ENCODE data around the gene ATP6V0E1. TPM values are rescaled to one million over a fixed set of nuclear protein-coding genes. Genes with fewer than 3 reads are reported as not detected.
"Not testable (repeated sequence)": the region's sequence is repeated elsewhere in the genome, so short reads cannot be mapped to it uniquely, and the experiment has no call there.

The ATP6V0E1 gene
- polyA plus RNA-seq, 1 donor, result 82.6 TPM

GRCh38 chr5:173039188-173039587, 55.6 kb downstream of the ATP6V0E1 start:
- DNase-seq, result no peak

- no peak for DNase-seq
Measured at GRCh38 chr5:173039964-173040363, 56.4 kb downstream of the ATP6V0E1 start.

GRCh38 chr5:173041881-173042762, 58.6 kb downstream of the ATP6V0E1 start:
- no peak for DNase-seq

GRCh38 chr5:173042763-173043107, 59.2 kb downstream of the ATP6V0E1 start:
- DNase-seq, result no peak

GRCh38 chr5:173045474-173045873, 61.9 kb downstream of the ATP6V0E1 start:
- no peak for DNase-seq

GRCh38 chr5:173047096-173047837, 63.7 kb downstream of the ATP6V0E1 start:
- DNase-seq, result not testable (repeated sequence)

- no peak for DNase-seq
Measured at GRCh38 chr5:173047838-173048105, 64.2 kb downstream of the ATP6V0E1 start.

GRCh38 chr5:173050791-173051190, 67.2 kb downstream of the ATP6V0E1 start:
- no peak for DNase-seq

- DNase-seq, result no peak
Measured at GRCh38 chr5:173051746-173052145, 68.2 kb downstream of the ATP6V0E1 start.

- no peak for DNase-seq
Measured at GRCh38 chr5:173053041-173053440, 69.5 kb downstream of the ATP6V0E1 start.

GRCh38 chr5:173055042-173055721, 71.6 kb downstream of the ATP6V0E1 start:
- DNase-seq, result no peak

- DNase-seq, result no peak
Measured at GRCh38 chr5:173055722-173055982, 72.1 kb downstream of the ATP6V0E1 start.

GRCh38 chr5:173055983-173056782, 72.6 kb downstream of the ATP6V0E1 start, which contains the start of gene CREBRF:
TSS of gene CREBRF (plus strand) at chr5:173056352. CDS start at chr5:173080776, 24,424 bp downstream.
- peak; percentile 97 for DNase-seq

GRCh38 chr5:173056783-173057061, 73.2 kb downstream of the ATP6V0E1 start:
- no peak for DNase-seq

- DNase-seq, result peak; percentile 99
Measured at GRCh38 chr5:173057062-173057924, 73.7 kb downstream of the ATP6V0E1 start.

GRCh38 chr5:173062141-173062540, 78.6 kb downstream of the ATP6V0E1 start:
- DNase-seq, result no peak

GRCh38 chr5:173065155-173065554, 81.6 kb downstream of the ATP6V0E1 start:
- DNase-seq, result no peak

- DNase-seq, result no peak
Measured at GRCh38 chr5:173069671-173070070, 86.1 kb downstream of the ATP6V0E1 start.

- DNase-seq, result no peak
Measured at GRCh38 chr5:173075137-173075843, 91.7 kb downstream of the ATP6V0E1 start.

GRCh38 chr5:173075970-173076369, 92.4 kb downstream of the ATP6V0E1 start:
- no peak for DNase-seq

- not testable (repeated sequence) for DNase-seq
Measured at GRCh38 chr5:173076471-173076870, 92.9 kb downstream of the ATP6V0E1 start.

All from hindlimb muscle (tissue), 1 donor.